Small intestine (tissue), 7 donors: ENCODE results near the gene IFNA4. TPM values are rescaled to one million over a fixed set of nuclear protein-coding genes. Genes with fewer than 3 reads are reported as not detected.
"Not testable (repeated sequence)": the region's sequence is repeated elsewhere in the genome, so short reads cannot be mapped to it uniquely, and the experiment has no call there.

Source experiments
- DNase-seq, 2 donors: peaks; one replicate each; pipeline versions ENCODE4 v3.0.0 to v3.0.0-alpha.2; 2013
- FAIRE-seq: peaks from 2 replicates; lab custom pipeline; 2012; peaks lifted over from hg19 to GRCh38; lab: Jason Lieb, UNC
- H3K27ac ChIP-seq, 3 donors: one replicate each; pipeline ENCODE4 v1.5.1; 2013; ENCODE audit warnings: low read length in 2 of 3, mild to moderate bottlenecking in 2 of 3, control low read depth in 1 of 3, inconsistent platforms in 1 of 3, low read depth in 1 of 3, moderate library complexity in 1 of 3
- H3K27me3 ChIP-seq, 3 donors: one replicate each; pipeline ENCODE4 v1.6.1; 2013; ENCODE audit warnings: low read length in 3 of 3, inconsistent platforms in 1 of 3; ENCODE audit not compliant: control insufficient read depth in 3 of 3, insufficient read depth in 3 of 3
- H3K36me3 ChIP-seq, 3 donors: one replicate each; pipeline ENCODE4 v1.6.1; 2013; ENCODE audit warnings: low read length in 3 of 3, inconsistent platforms in 1 of 3, low read depth in 1 of 3, mild to moderate bottlenecking in 1 of 3, moderate library complexity in 1 of 3; ENCODE audit not compliant: control insufficient read depth in 3 of 3, insufficient read depth in 2 of 3
- H3K4me1 ChIP-seq, 3 donors: one replicate each; pipeline ENCODE4 v1.6.1; 2013; ENCODE audit warnings: low read length in 2 of 3, inconsistent platforms in 1 of 3, low read depth in 1 of 3, mild to moderate bottlenecking in 1 of 3, moderate library complexity in 1 of 3; ENCODE audit not compliant: control insufficient read depth in 3 of 3, insufficient read depth in 2 of 3
- H3K4me3 ChIP-seq, 3 donors: one replicate each; pipeline ENCODE4 v1.5.1; 2013; ENCODE audit warnings: low read length in 3 of 3, control low read depth in 1 of 3, inconsistent platforms in 1 of 3, low read depth in 1 of 3, mild to moderate bottlenecking in 1 of 3, moderate library complexity in 1 of 3
- H3K9me3 ChIP-seq, 2 donors: one replicate each; pipeline ENCODE4 v1.6.1; 2013; ENCODE audit warnings: low read depth in 1 of 2, low read length in 1 of 2; ENCODE audit not compliant: control insufficient read depth in 2 of 2, insufficient read depth in 1 of 2
- WGBS, 3 donors: extraction: QIAGEN DNeasy Blood & Tissue Kit; methylation state at CpG; one replicate each; pipeline ENCODE4 v1.1.7; 2013; 5-methylcytosine and 5-hydroxymethylcytosine counted together
- polyA plus RNA-seq, 4 donors: library from polyadenylated mRNA; stranded (reverse) in 3 of 4; unstranded in 1 of 4; fragments of 200-250 nt in 3 of 4; fragments of 120-200 nt in 1 of 4; gene quantifications; one replicate each; pipeline versions ENCODE4 v1.2.1 to v1.2.3, GENCODE V29; 2013
- donor health status: healthy with polysubstance abuse.
- donor health status: control.
- donor health status: control.
- donor health status: Bipolar disorder and iron deficiency.
- donor health status: healthy.

IFNA4 gene
- polyA plus RNA-seq, 4 donors = not detected

- H3K9me3 ChIP-seq, H3K27ac ChIP-seq, DNase-seq, H3K36me3 ChIP-seq, FAIRE-seq, H3K4me1 ChIP-seq, H3K4me3 ChIP-seq, H3K27me3 ChIP-seq: not testable (repeated sequence)
- WGBS, 3 donors = 65 to 69% (median 66%) methylated on average over 2 of the region's 2 CpGs
Observed at GRCh38 chr9:21212160-21212559, 24.8 kb upstream of the IFNA4 start.

GRCh38 chr9:21210782-21211181 is 23.4 kb upstream of the IFNA4 start:
- H3K36me3 ChIP-seq, H3K27ac ChIP-seq, DNase-seq, H3K4me1 ChIP-seq, FAIRE-seq, H3K27me3 ChIP-seq, H3K9me3 ChIP-seq, H3K4me3 ChIP-seq: not testable (repeated sequence)
- WGBS, 3 donors = 92 to 94% (median 93%) methylated on average over 2 of the region's 2 CpGs

GRCh38 chr9:21210311-21210710 is 22.9 kb upstream of the IFNA4 start:
- no peaks in the 10 kb centered on the region for H3K9me3 ChIP-seq
- H3K4me3 ChIP-seq = no peak overlapping the region
- H3K27ac ChIP-seq = no peak overlapping the region
- no peaks in the 10 kb centered on the region for H3K36me3 ChIP-seq
- DNase-seq = no peak
- WGBS, 3 donors = 87 to 94% (median 93%) methylated on average over 7 of the region's 7 CpGs
- no peaks in the 10 kb centered on the region for H3K4me1 ChIP-seq
- H3K27me3 ChIP-seq = no peaks in the 10 kb centered on the region
- no peak for FAIRE-seq

- H3K9me3 ChIP-seq, DNase-seq, H3K4me1 ChIP-seq, H3K27ac ChIP-seq, H3K27me3 ChIP-seq, H3K4me3 ChIP-seq, H3K36me3 ChIP-seq: not testable (repeated sequence)
- WGBS, 3 donors = 72 to 88% (median 75%) methylated on average over 3 of the region's 3 CpGs
- peak; percentile 95 for FAIRE-seq
Observed at GRCh38 chr9:21207043-21207442, 19.7 kb upstream of the IFNA4 start, which contains the start of gene IFNA10. Gene IFNA10, minus strand, starts transcription at chr9:21207143. Its CDS starts 46 bp downstream, at chr9:21207097.

GRCh38 chr9:21205204-21205603 is 17.8 kb upstream of the IFNA4 start:
- Histone ChIP-seq H3K4me3 (no peak overlapping the region), H3K27ac (no peak overlapping the region), H3K27me3 (no peaks in the 10 kb centered on the region), H3K9me3 (no peaks in the 10 kb centered on the region), H3K36me3 (no peaks in the 10 kb centered on the region), H3K4me1 (no peaks in the 10 kb centered on the region)
- no peak for DNase-seq
- FAIRE-seq = no peak

GRCh38 chr9:21202105-21202504 is 14.7 kb upstream of the IFNA4 start, which contains the start of gene IFNA7:
Gene IFNA7, minus strand, starts transcription at chr9:21202205. Its CDS starts 40 bp downstream, at chr9:21202165.
- not testable (repeated sequence) for H3K27me3 ChIP-seq, H3K4me3 ChIP-seq, H3K27ac ChIP-seq, DNase-seq, H3K4me1 ChIP-seq, FAIRE-seq, H3K9me3 ChIP-seq, H3K36me3 ChIP-seq
- 49 to 67% (median 57%) methylated on average over 4 of the region's 4 CpGs for WGBS, 3 donors

GRCh38 chr9:21194867-21195776 is 7.7 kb upstream of the IFNA4 start:
- not testable (repeated sequence) for H3K4me1 ChIP-seq, H3K36me3 ChIP-seq, H3K27ac ChIP-seq, H3K9me3 ChIP-seq, H3K4me3 ChIP-seq, H3K27me3 ChIP-seq, FAIRE-seq
- 34 to 46% (median 41%) methylated on average over 6 of the region's 6 CpGs for WGBS, 3 donors
- peak in 1 of 2 donors; percentile 13 for DNase-seq

- DNase-seq = peak; percentile 17 to 26
- 34 to 43% (median 37%) methylated on average over 4 of the region's 4 CpGs for WGBS, 3 donors
- not testable (repeated sequence) for H3K27me3 ChIP-seq, H3K36me3 ChIP-seq, H3K4me3 ChIP-seq, H3K4me1 ChIP-seq, H3K9me3 ChIP-seq, FAIRE-seq, H3K27ac ChIP-seq
Observed at GRCh38 chr9:21182810-21183736, 4.3 kb downstream of the IFNA4 start.
